NCI-H510A (cell line): ENCODE measurements around the gene PROKR2.

ENCODE experiments used
- DNase-seq: peaks from one replicate; lab custom pipeline; 2025; lab: John Stamatoyannopoulos, UW

Gene PROKR2

DNA sequence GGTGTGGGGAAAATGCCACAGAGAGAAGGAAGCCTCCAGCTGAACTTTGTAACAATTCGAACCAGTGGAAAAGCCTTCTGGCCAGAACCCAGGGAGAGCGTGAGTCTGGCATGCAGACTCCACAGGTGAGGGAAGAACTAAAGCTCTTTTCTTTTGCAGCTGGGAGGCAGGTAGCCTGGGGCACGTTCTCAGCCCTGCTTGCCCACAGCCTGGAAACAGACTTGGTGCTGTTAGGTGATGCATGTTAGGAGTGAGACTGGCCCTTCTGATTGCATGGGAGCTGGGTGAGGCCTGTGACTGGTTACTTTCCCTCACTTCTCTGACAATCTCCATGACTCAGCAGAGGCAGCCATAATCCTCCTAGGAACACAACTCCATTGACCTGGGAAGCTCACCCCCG lies 34.2 kb downstream of the PROKR2 start:
- DNase-seq: no peak

DNA sequence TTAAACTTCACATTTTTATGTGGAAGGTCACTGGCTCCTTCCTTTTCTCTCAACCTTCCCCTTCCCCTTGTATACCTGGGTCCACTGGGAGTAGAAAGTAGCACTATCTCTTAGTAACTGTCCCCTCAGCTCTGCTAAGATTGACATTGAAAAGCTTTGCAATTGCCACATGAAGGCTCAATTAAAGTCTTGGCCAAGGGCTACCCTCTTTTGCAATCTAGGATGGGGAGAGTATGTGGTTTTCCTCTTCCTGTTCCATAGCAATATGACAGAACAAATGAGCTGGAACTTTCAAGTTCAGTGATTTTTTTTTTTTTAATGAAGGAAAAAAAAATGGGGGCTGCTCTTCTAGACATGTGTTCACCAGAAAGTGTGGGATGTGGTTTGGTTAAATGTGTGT lies 37.1 kb downstream of the PROKR2 start:
- DNase-seq: no peak

DNA sequence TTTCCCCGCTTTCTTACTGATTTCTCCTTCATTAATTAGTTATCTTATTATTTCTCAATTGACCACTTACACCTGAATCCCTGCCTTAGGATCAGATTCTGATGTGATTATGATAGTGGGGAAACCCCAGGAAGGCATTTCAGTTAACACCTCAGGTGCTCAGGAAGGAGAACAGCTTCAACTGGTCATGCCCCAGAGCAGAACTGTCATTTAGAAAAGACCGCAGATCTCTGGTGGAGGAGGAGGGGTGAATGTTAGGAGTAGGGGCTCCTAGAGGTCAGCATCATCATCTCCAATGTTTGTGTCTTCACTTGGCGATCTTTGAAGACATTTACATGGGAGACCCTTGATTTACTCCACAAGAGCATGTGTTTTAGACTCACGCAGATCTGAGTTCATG lies 44.5 kb downstream of the PROKR2 start:
- no peak for DNase-seq

DNA sequence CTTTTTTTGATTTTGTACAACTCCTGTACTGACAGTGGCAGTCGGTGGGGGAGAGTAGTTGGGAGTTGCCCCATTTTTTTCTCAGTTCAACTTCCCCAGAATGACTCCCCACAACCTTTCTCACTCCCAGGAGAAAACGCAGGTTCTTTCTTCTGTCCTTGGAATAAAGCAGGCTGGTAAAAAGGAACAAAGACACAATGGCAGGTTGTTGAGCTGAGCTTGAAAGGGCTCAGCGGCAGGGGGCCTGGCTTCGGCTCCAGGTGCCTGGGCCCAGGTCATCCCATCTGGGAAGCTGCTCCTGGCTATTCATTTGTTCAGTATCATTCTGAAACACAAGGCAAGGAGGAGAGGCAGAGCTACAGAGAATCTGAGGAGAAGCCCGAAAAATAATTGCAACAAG lies 46.2 kb downstream of the PROKR2 start:
- DNase-seq: no peak

DNA sequence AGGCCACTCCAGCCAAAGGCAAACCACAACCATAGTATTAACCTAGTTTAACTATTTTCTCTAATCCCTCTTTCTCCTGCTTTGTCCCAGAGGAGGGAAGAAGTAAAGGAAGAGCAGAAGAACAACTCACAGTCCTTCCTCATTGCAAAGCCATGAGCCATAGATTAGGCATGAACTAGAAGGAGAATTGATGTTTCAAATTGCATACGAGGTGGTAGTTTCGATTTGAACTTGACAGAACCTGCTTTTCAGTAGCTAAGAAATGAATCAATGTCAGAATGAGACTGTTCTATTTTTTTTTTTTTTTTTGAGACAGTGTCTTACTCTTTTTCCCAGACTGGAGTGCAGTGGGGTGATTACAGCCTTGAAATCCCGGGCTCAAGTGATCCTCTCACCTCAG lies 48.3 kb downstream of the PROKR2 start:
- DNase-seq: no peak

DNA sequence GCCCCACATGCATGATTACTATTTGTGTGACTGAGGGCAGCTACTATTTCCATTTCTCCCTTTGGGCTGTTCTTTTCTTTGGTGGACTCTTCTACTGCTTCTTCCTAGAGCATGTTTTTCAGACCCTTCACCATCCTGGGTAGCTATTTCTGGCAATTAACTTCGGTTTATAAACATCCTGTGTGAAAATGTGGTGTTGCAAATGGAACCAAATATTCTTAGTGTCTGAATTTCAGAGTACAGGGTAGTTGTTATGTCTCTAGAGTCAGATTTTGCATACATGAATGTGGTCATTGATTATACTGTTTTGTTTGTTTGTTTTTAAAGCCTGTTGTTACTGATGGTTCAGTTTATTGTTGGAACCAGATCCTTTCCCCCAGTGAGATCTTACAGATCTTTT lies 49.7 kb downstream of the PROKR2 start:
- DNase-seq: no peak
